HEK293 (cell line): ENCODE data around the gene DTNA.

Source experiments
- CTCF ChIA-PET: fragments of 350-600 bp; formaldehyde crosslinking; extraction: SDS; loops from one replicate; lab custom pipeline; 2021; ENCODE audit warnings: antibody characterized with exemption; lab: Yijun Ruan, JAX
- POLR2A ChIA-PET: fragments of 300-600 bp; formaldehyde crosslinking; extraction: SDS; loops from one replicate; lab custom pipeline; 2020; ENCODE audit warnings: antibody characterized with exemption, inconsistent platforms; lab: Yijun Ruan, JAX
- H3K27ac ChIP-seq: fragments of 200-500 bp; sonication (Bioruptor generic); 2 replicates; pipeline ENCODE4 v1.5.1; 2014; ENCODE audit warnings: low read depth, low read length, control low read depth, inconsistent platforms; ENCODE audit errors: extremely low read depth
- H3K36me3 ChIP-seq, 2 experiments: fragments of 200-500 bp in 1 of 2; sonication (Bioruptor generic) in 1 of 2; 1 replicate in 1 of 2; 2 replicates in 1 of 2; pipeline ENCODE4 v1.5.1; 2014 to 2017; ENCODE audit warnings: inconsistent platforms in 2 of 2, low read length in 2 of 2; ENCODE audit not compliant: control insufficient read depth in 2 of 2, insufficient read depth in 1 of 2
- H3K4me1 ChIP-seq: fragments of 200-500 bp; sonication (Bioruptor generic); 2 replicates; pipeline ENCODE4 v1.5.1; 2014; ENCODE audit warnings: mild to moderate bottlenecking, low read length, inconsistent platforms; ENCODE audit not compliant: control insufficient read depth, insufficient read depth
- H3K4me3 ChIP-seq: 2 replicates; pipeline ENCODE4 v1.5.1; 2011; ENCODE audit warnings: low read depth, mild to moderate bottlenecking, control low read depth, low read length, moderate library complexity
- H3K9me3 ChIP-seq: fragments of 200-500 bp; sonication (Bioruptor generic); 2 replicates; pipeline ENCODE4 v1.5.1; 2014; ENCODE audit warnings: low read depth, low read length, inconsistent platforms; ENCODE audit not compliant: control insufficient read depth, insufficient read depth
- GLI2 ChIP-seq: fragments of 450-650 bp; formaldehyde crosslinking; IDR thresholded peaks from 2 replicates; pipeline ENCODE4; 2017; ENCODE audit warnings: missing biosample characterization, missing genetic modification characterization, low read depth, borderline replicate concordance
- GLIS2 ChIP-seq: fragments of 450-650 bp; formaldehyde crosslinking; IDR thresholded peaks from 2 replicates; pipeline ENCODE4 v1.5.1; 2016; ENCODE audit warnings: missing biosample characterization, missing genetic modification characterization
- HOXC10 ChIP-seq: sonication (generic); formaldehyde crosslinking; IDR thresholded peaks from 2 replicates; pipeline ENCODE4 v1.8.1; 2023; ENCODE audit warnings: mild to moderate bottlenecking, missing genetic modification reagents
- YY1 ChIP-seq: fragments of 450-650 bp; formaldehyde crosslinking; IDR thresholded peaks from 2 replicates; pipeline ENCODE4 v1.5.1; 2018; ENCODE audit warnings: missing biosample characterization, missing genetic modification characterization
- ZNF10 ChIP-seq: fragments of 450-650 bp; formaldehyde crosslinking; IDR thresholded peaks from 2 replicates; pipeline ENCODE4 v1.5.1; 2017; ENCODE audit warnings: missing biosample characterization, missing genetic modification characterization
- ZNF121 ChIP-seq: fragments of 450-650 bp; formaldehyde crosslinking; IDR thresholded peaks from 2 replicates; pipeline ENCODE4 v1.5.1; 2016; ENCODE audit warnings: missing biosample characterization, missing genetic modification characterization
- ZNF157 ChIP-seq: fragments of 450-650 bp; formaldehyde crosslinking; IDR thresholded peaks from 2 replicates; pipeline ENCODE4 v1.5.1; 2016; ENCODE audit warnings: missing biosample characterization, missing genetic modification characterization
- ZNF184 ChIP-seq: fragments of 450-650 bp; IDR thresholded peaks from 2 replicates; pipeline ENCODE4 v1.5.1; 2018; ENCODE audit warnings: missing biosample characterization, mild to moderate bottlenecking, missing genetic modification characterization
- ZNF223 ChIP-seq: fragments of 450-650 bp; formaldehyde crosslinking; IDR thresholded peaks from 2 replicates; pipeline ENCODE4 v1.5.1; 2016; ENCODE audit warnings: missing biosample characterization, missing genetic modification characterization
- ZNF302 ChIP-seq: fragments of 450-650 bp; formaldehyde crosslinking; IDR thresholded peaks from 2 replicates; pipeline ENCODE4 v1.5.1; 2016; ENCODE audit warnings: missing biosample characterization, missing genetic modification characterization, low read depth
- ZNF423 ChIP-seq: fragments of 450-650 bp; formaldehyde crosslinking; IDR thresholded peaks from 2 replicates; pipeline ENCODE4 v1.5.1; 2016; ENCODE audit warnings: missing biosample characterization, missing genetic modification characterization
- ZNF518A ChIP-seq: fragments of 450-650 bp; formaldehyde crosslinking; conservative IDR thresholded peaks from 2 replicates; pipeline ENCODE4 v1.5.1; 2016; ENCODE audit warnings: low read depth, missing biosample characterization, missing genetic modification characterization
- ZNF544 ChIP-seq: fragments of 450-650 bp; formaldehyde crosslinking; IDR thresholded peaks from 2 replicates; pipeline ENCODE4 v1.5.0; 2017; ENCODE audit warnings: missing biosample characterization, missing genetic modification characterization
- ZNF549 ChIP-seq: fragments of 450-650 bp; IDR thresholded peaks from 2 replicates; pipeline ENCODE4 v1.5.1; 2018; ENCODE audit warnings: missing biosample characterization, missing genetic modification characterization, mild to moderate bottlenecking, inconsistent platforms, moderate library complexity
- ZNF558 ChIP-seq: fragments of 450-650 bp; formaldehyde crosslinking; IDR thresholded peaks from 2 replicates; pipeline ENCODE4 v1.5.1; 2016; ENCODE audit warnings: missing biosample characterization, missing genetic modification characterization
- ZNF585B ChIP-seq: fragments of 450-650 bp; formaldehyde crosslinking; IDR thresholded peaks from 2 replicates; pipeline ENCODE4 v1.5.1; 2016; ENCODE audit warnings: missing biosample characterization, missing genetic modification characterization
- ZNF660 ChIP-seq: fragments of 450-650 bp; IDR thresholded peaks from 2 replicates; pipeline ENCODE4 v1.5.1; 2018; ENCODE audit warnings: missing biosample characterization, mild to moderate bottlenecking, missing genetic modification characterization
- ZNF707 ChIP-seq: fragments of 450-650 bp; formaldehyde crosslinking; IDR thresholded peaks from 2 replicates; pipeline ENCODE4 v1.5.1; 2016; ENCODE audit warnings: missing biosample characterization, missing genetic modification characterization
- ZNF777 ChIP-seq: fragments of 450-650 bp; formaldehyde crosslinking; IDR thresholded peaks from 2 replicates; pipeline ENCODE4 v1.5.1; 2017; ENCODE audit warnings: missing biosample characterization, missing genetic modification characterization, borderline replicate concordance
- TF ChIP-seq, protein P1 (sequence below): fragments of 450-650 bp; formaldehyde crosslinking; optimal IDR thresholded peaks from 2 replicates; pipeline ENCODE3; 2016; ENCODE audit warnings: missing biosample characterization, mild to moderate bottlenecking, missing genetic modification characterization

The DTNA gene

DNA sequence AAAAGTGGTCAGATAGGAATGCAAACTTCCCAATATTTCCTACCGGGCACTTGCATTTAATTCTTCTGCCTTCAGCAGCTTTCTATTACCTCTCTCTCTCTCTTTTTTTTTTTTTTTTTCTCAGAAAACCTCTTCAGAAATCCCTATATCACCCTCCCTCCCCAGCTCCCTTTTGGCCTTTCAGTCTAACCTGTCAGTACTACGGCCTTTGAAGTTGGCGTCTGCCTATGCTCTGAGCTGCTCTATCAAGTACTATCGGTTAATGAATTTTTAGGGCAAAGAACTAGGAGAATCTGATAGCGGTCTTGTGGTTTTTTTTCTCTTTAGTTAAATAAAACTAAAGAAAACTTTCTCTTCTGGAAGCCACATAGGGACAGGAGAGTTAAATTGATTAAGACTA is 208.8 kb downstream of the DTNA start:
- H3K9me3 ChIP-seq = no peaks in the 10 kb centered on the region
- no peak overlapping the region for H3K27ac ChIP-seq
- no peak overlapping the region for H3K4me3 ChIP-seq
- TF ChIP-seq ZNF549 (tag by site-specific recombination) = no peak
- TF ChIP-seq ZNF223 (tag by site-specific recombination) = no peak
- no peak for TF ChIP-seq ZNF121 (tag by site-specific recombination)
- TF ChIP-seq ZNF518A (tag by site-specific recombination) = no peak
- TF ChIP-seq ZNF777 (tag by site-specific recombination) = no peak
- TF ChIP-seq HOXC10 (CRISPR knock-in tag) = no peak
- no peak for TF ChIP-seq ZNF660 (tag by site-specific recombination)
- TF ChIP-seq ZNF423 (tag by site-specific recombination) = no peak
- TF ChIP-seq, protein P1, sequence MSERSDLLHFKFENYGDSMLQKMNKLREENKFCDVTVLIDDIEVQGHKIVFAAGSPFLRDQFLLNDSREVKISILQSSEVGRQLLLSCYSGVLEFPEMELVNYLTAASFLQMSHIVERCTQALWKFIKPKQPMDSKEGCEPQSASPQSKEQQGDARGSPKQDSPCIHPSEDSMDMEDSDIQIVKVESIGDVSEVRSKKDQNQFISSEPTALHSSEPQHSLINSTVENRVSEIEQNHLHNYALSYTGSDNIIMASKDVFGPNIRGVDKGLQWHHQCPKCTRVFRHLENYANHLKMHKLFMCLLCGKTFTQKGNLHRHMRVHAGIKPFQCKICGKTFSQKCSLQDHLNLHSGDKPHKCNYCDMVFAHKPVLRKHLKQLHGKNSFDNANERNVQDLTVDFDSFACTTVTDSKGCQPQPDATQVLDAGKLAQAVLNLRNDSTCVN (tag by site-specific recombination) = no peak
- no peak for TF ChIP-seq YY1 (tag by site-specific recombination)
- TF ChIP-seq ZNF585B (tag by site-specific recombination) = no peak
- TF ChIP-seq ZNF302 (tag by site-specific recombination) = no peak
- TF ChIP-seq ZNF558 (tag by site-specific recombination) = no peak
- CTCF ChIA-PET = interaction anchor here (0.6 kb wide), 1 partner anchor 33 kb away, joined by 4 read pairs; no protein-coding TSS in a partner anchor
- POLR2A ChIA-PET = no interaction called here
- H3K4me1 ChIP-seq = no peaks in the 10 kb centered on the region
- H3K36me3 ChIP-seq = no peaks in the 10 kb centered on the region

DNA sequence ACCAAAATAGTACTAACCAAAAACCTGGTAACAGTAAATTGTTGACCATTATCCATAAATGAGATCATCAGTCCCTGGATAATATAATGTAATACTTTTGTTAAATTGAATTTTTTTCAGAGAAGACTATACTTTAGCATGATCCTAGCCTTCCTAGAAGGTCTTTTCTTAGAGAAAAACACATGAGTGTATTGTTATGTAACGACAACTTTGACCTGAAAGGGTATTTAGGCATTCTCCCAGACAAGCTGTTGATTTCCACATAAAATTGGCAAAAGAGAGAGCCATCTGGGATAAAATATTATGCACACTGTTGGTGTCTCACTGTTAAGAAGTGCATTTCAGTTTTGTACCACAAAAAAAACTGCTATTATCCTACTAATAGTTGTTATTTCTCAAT is 211.1 kb downstream of the DTNA start:
- TF ChIP-seq ZNF518A (tag by site-specific recombination) (no peak), ZNF157 (no peak), ZNF184 (tag by site-specific recombination) (no peak), ZNF707 (no peak), ZNF544 (no peak), GLIS2 (tag by site-specific recombination) (no peak), GLI2 (no peak), ZNF10 (tag by site-specific recombination) (no peak)
- ChIA-PET POLR2A (no interaction called here), CTCF (no interaction called here)
- Histone ChIP-seq H3K4me3 (no peak overlapping the region), H3K9me3 (no peaks in the 10 kb centered on the region), H3K4me1 (no peaks in the 10 kb centered on the region), H3K36me3 (no peaks in the 10 kb centered on the region), H3K27ac (no peak overlapping the region)
